ENCODE results near the gene HDAC5. TPM values are rescaled to one million over a fixed set of nuclear protein-coding genes. Genes with fewer than 3 reads are reported as not detected.
"Not testable (repeated sequence)": the region's sequence is repeated elsewhere in the genome, so short reads cannot be mapped to it uniquely, and the experiment has no call there.

Gene HDAC5
- total RNA-seq, 1 donor = 36.7 TPM

- peak; percentile 75 for DNase-seq (ENCODE audit: low read depth)
- TF ChIP-seq, protein P1, sequence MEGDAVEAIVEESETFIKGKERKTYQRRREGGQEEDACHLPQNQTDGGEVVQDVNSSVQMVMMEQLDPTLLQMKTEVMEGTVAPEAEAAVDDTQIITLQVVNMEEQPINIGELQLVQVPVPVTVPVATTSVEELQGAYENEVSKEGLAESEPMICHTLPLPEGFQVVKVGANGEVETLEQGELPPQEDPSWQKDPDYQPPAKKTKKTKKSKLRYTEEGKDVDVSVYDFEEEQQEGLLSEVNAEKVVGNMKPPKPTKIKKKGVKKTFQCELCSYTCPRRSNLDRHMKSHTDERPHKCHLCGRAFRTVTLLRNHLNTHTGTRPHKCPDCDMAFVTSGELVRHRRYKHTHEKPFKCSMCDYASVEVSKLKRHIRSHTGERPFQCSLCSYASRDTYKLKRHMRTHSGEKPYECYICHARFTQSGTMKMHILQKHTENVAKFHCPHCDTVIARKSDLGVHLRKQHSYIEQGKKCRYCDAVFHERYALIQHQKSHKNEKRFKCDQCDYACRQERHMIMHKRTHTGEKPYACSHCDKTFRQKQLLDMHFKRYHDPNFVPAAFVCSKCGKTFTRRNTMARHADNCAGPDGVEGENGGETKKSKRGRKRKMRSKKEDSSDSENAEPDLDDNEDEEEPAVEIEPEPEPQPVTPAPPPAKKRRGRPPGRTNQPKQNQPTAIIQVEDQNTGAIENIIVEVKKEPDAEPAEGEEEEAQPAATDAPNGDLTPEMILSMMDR (IDR thresholded peaks at IDR 0.05; ENCODE audit: insufficient read depth, low read depth, low read length) = no peak
- no peak overlapping the region for H3K4me3 ChIP-seq (ENCODE audit: low read depth, low read length)
Observed at GRCh38 chr17:44144966-44145739, 21.7 kb upstream of the HDAC5 start.

DNA sequence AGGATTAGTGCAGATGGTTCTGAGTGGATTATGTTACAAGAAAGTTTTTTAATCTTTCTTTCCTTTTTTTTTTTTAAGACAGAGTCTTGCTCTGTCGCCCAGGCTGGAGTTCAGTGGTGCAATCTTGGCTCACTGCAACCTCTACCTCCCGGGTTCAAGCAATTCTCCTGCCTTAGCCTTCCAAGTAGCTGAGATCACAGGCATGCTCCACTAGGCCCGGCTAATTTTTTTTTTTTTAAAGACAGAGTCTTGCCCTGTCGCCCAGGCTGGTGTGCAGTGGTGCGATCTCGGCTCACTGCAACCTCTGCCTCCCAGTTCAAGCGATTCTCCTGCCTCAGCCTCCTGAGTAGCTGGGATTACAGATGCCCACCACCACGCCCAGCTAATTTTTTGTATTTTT lies 20.5 kb upstream of the HDAC5 start:
- H3K4me3 ChIP-seq (ENCODE audit: low read depth, low read length); DNase-seq (ENCODE audit: low read depth): not testable (repeated sequence)

- peak; percentile 99 for DNase-seq (ENCODE audit: low read depth)
- peak overlapping the region; percentile 40 for H3K4me3 ChIP-seq (ENCODE audit: low read depth, low read length)
- TF ChIP-seq, protein P1 (IDR thresholded peaks at IDR 0.05; ENCODE audit: insufficient read depth, low read depth, low read length) = no peak
Observed at GRCh38 chr17:44137891-44138709, 14.7 kb upstream of the HDAC5 start.

- no peak overlapping the region for H3K4me3 ChIP-seq (ENCODE audit: low read depth, low read length)
- TF ChIP-seq, protein P1 (IDR thresholded peaks at IDR 0.05; ENCODE audit: insufficient read depth, low read depth, low read length) = no peak
- DNase-seq (ENCODE audit: low read depth) = no peak
Observed at GRCh38 chr17:44134752-44135568, 11.5 kb upstream of the HDAC5 start.

- H3K4me3 ChIP-seq (ENCODE audit: low read depth, low read length) = no peak overlapping the region
- TF ChIP-seq, protein P1 (IDR thresholded peaks at IDR 0.05; ENCODE audit: insufficient read depth, low read depth, low read length) = no peak
- DNase-seq (ENCODE audit: low read depth) = no peak
Observed at GRCh38 chr17:44133918-44134476, 10.6 kb upstream of the HDAC5 start.

DNA sequence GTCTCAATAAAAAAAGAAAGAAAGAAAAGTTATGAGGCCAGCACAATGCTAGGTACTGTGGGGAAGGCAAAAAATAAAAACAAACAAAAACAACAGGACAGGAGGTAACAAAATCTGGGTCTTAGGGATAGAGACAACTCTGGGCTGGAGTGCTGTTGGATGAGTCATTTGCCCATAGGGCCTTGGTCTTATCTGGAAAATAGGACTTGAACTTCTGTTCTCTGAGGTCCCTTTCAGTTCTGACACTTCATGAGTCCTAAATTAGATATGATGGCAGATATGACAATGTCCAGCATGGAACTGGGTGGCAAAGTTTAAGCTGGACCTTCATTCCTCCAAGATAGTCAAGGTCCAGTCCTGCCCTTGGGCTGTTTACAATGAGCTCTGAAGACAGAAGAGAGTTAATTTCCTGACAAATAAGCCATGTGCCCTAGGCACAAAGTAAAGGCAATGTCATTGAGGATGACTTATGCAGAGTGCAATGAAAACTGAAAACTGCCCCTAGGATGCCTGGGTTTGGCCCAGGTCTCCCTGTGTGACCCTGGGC lies 8.9 kb upstream of the HDAC5 start:
- no peak overlapping the region for H3K4me3 ChIP-seq (ENCODE audit: low read depth, low read length)
- TF ChIP-seq, protein P1 (IDR thresholded peaks at IDR 0.05; ENCODE audit: insufficient read depth, low read depth, low read length) = no peak
- DNase-seq (ENCODE audit: low read depth) = peak; percentile 14

- H3K4me3 ChIP-seq (ENCODE audit: low read depth, low read length); DNase-seq (ENCODE audit: low read depth): not testable (repeated sequence)
Observed at GRCh38 chr17:44131372-44131771, 7.9 kb upstream of the HDAC5 start.
